ENCODE results near the gene COPA.

The COPA gene

DNA sequence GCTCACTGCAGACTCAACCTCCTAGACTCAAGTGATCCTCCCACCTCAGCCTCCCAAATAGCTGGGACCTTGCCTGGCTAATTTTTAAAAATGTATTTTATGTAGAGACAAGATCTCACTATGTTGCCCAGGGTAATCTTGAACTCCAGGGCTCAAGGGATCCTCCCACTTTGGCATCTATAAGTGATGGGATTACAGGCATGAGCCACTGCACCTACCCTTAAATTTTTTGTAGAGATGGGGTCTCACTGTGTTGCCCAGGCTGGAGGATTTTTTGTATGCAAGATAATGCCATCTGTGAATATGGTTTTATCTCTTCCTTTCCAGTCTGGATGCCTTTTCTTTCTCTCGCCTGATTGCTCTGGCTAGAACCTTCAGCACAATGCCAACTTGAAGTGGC, 72.0 kb downstream of the COPA start:
- H3K4me3 ChIP-seq (ENCODE audit: low read depth, low read length): no peak overlapping the region

DNA sequence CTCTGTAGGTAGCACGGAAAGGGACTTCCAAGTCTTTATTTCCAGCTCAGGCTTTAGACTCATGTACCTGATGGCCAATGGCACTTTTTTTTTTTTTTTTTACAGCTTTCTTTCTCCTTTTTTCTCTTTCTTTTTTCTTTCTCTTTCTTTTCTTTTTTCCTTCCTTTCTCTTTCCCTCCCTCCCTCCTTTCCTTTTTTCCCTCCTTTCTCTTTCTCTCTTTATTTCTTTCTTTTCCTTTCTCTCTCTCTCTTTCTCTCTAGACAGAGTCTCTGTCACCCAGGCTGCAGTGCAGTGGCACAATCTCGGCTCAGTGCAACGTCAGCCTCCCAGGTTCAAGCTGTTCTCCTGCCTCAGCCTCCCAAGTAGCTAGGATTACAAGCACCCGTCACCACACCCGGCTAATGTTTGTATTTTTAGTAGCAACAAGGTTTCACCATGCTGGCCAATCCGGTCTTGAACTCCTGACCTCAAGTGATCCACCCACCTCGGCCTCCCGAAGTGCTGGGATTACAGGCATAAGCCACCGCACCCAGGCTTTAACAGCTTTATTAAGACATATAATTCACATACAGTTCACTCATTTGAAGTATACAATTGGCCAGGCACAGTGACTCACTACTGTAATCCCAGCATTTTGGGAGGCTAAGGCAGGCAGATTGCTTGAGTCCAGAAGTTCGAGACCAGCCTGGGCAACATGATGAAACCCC, 75.6 kb downstream of the COPA start:
- no peak overlapping the region for H3K4me3 ChIP-seq (ENCODE audit: low read depth, low read length)

DNA sequence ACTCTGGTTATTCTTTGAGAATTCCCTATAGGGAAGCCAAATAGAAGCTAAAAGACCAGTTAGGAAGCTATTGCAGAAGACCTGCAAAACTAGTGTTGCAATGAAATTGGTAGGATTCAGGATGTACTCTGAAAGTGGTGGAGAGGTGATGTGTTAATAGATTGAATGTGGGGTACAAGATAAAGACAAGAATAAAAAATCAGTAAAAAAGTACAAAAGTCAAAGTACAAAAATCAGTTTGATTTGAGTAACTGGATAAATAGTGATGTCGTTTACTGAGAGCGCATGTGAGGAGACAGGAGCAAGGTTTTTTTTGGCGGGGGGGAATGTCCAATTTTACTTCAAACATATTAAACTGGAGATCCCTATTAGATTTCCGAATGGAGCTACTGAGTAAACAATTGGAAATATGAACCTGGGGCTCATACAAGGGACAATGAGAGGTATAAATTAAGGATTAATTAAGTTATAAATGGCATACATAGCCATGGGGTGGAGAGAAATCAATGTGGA, 78.2 kb downstream of the COPA start:
- no peak overlapping the region for H3K4me3 ChIP-seq (ENCODE audit: low read depth, low read length)

DNA sequence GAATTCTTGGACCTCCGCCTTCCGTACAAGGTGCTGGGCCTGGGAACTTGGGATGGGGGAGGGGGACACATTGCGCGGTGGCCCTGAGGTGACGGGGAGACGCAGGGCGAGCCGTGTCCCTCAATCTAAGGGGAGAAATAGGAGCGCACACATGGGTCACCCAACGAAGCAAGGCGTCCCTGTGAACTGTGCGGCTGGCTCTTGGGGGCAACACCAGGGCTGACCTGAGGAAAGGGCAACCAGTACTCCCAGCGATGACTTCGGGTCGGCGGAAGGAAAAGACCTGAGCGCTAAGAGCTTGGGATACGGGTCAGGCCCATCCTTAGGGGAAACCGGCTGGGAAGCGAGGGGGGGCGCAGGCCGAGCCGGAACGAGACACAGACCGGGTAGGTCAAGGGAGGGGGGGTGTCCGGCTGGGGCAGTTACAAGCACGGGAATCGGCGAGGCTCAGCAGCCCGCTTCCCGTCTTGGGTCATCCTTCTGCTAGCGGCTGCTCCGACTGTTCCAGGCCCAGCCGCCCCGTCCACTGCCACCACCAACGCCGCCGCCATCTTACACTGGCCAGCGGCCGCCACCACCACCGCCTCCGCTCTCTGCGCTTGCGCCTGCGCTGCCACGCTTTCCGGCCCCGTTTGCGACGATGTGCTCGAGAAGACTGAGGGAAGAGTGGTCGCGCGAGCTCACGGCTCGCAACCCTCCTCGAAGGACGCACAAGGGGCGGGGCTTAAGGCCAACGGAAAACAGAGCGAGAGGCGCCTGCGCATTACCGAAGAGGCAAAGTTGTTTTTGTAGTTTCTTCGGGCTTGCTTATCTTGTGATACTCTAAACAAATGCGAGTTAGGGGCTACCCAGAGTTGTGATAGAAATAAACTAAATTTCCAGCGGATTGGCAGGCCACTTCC, 80.9 kb downstream of the COPA start, which contains the start of gene DCAF8:
Gene DCAF8, minus strand, starts transcription at position 657 of the 902 bp plus-strand sequence. CDS start 18,541 bp downstream, outside the sequence.
- H3K4me3 ChIP-seq (ENCODE audit: low read depth, low read length): peak within 1 kb of the TSS; percentile 99

DNA sequence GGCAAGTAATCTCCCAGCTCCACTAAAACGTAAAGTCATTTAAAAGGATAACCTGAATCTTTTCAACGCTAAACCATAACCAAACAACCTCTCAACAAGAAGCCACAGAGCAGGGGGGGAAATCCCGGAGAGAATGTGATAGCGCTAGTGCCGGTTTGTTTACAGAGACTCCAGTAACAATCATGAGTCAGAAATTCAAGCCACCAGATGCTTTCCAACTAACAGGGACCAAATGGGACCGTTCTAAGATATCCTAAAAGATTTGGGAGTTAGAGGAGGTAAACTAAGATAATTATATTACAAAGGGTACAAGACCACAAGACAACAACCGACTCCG, 81.5 kb downstream of the COPA start:
- H3K4me3 ChIP-seq (ENCODE audit: low read depth, low read length): peak overlapping the region; percentile 99

DNA sequence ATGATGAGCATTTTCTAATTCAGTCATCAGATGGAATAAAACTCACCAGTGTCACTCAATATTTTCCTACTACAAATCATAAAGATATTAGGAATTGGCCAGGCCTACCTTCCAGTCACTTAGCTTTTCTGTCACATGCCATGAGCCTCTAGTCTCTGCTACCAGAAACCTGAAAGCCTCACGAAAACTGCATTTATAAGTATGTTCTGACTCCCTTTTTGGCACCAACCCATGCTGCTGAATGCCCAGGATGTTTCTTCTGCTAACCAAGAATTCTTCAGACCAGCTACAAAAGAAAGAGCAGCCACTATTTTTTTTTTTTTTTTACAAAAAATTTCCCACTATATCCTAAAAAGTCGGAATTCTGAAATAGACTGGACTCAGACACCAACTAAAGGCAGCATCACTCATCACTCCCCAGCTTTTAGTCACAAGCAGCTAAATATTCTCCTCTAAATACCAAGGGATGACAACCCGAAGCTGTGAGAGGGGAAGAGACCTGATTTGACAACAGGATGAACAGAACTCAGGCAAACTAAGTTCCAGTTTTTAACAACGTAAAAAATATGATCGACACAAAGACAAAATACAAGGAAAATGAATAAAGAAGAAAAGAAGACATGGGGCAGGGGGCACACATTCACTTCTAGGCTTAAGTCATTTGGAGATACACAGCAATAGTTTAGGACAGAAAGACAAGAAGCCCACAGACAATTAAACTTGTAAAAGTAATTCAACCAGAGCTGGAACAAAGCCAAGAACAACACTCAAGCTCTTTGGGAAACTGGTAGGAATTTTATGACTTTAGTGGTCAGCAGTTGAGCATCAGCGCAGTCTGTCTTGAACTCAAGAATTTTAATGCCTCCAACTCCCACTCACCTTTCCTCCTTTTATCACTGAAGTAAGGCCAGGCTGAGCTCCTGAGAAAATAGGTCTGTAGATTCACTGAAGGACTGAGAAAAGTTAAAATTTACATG, 82.4 kb downstream of the COPA start:
- H3K4me3 ChIP-seq (ENCODE audit: low read depth, low read length): peak overlapping the region; percentile 99

DNA sequence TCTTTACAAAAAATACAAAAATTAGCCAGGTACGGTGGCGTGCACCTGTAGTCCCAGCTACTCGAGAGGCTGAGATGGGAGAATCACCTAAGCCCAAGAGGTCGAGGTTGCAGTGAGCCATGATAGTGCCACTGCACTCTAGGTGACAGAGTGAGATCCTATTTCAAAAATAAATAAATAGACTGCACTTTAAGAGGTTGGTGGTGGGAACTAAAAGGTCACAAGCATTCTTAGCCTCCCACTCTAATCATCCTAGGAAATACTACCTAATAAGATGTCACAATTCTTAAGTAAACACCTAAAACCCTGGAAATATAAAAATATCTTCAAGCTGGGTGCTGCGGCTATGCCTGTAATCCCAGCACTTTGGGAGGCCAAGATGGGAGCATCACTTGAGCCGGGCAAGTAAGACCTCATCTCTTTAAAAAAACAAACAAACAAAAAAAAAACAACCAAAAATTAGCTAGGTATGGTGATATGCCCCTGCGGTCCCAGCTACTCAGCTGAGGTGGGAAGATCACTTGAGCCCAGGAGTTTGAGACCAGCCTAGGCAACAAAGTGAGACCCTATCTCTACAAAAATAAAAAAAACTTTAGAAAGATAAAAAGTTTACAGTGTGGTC, 84.8 kb downstream of the COPA start:
- no peak overlapping the region for H3K4me3 ChIP-seq (ENCODE audit: low read depth, low read length)

DNA sequence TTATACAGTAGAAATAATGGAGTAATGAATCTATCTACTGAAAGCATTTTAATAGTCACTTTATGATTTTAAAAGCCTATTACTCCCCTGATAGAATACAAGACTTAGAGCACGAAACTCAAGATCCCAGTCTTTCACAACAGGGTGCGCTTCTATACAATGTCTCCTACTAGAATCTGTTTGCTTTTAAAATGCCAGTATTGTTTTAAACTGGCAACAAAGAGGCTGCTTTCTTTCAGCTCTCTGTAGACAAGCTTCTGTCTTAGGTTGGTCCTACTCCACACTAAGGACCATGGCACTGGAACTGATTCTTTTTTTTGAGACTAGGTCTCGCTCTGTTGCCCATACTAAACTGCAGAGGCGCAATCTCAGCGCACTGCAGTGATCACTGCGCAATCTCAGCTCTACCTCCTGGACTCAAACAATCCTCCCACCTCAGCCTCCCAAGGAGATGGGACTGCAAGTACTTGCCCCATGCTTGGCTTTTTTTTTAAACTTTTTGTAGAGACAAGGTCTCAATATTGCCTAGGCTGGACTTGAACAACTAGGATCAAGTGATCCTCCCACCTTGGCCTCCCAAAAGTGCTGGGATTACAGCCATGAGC, 85.5 kb downstream of the COPA start:
- no peak overlapping the region for H3K4me3 ChIP-seq (ENCODE audit: low read depth, low read length)

DNA sequence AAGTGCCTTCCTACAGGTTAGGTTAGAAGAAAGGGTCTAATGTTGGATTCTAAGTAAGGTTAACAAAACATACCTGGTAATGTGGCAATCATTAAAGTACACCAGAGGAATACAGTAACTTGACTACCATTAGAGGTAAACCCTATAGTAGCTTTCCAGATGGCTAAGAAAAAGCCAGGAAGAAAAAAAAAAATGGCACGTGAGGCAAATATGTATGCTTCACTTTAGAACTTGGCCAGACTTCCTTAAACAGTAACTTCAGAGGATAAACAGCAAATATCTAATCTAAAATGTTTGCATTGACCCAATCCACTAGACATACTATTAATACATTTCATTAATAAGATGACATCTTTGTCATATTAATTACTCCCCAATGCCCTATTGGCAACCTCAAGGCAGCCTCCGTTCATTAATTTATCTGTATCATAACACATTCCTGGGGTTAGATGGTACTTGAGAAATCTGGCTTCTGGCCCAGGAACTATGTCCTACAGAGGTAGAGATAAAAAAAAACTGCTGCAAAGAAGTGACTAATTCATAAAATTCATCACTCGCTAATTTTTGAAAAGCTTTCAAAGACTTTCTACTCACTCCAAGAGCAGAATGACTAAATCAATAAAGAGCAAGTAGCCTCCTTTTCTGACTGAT, 86.5 kb downstream of the COPA start:
- no peak overlapping the region for H3K4me3 ChIP-seq (ENCODE audit: low read depth, low read length)

DNA sequence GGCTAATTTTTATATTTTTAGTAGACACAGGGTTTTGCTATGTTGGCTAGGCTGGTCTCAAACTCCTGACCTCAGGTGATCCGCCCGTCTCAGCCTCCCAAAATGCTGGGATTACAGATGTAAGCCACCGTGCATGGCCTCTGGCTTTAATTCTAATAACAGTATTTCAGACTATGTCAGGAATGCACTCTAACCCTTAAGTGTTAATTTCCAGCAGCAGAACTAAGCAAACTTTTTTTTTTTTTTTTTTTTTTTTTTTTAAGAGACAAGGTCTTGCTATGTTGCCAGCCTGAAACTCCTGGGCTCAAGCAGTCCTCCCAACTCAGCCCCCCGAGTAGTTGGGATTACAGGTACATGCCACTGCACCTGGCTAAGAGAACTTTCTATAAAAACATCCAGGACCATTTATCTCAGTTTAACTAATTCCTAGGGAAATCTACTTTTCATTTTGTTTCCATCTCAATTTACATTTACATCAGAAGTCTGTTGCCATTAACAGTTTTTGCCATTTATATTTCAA, 87.2 kb downstream of the COPA start:
- no peak overlapping the region for H3K4me3 ChIP-seq (ENCODE audit: low read depth, low read length)

DNA sequence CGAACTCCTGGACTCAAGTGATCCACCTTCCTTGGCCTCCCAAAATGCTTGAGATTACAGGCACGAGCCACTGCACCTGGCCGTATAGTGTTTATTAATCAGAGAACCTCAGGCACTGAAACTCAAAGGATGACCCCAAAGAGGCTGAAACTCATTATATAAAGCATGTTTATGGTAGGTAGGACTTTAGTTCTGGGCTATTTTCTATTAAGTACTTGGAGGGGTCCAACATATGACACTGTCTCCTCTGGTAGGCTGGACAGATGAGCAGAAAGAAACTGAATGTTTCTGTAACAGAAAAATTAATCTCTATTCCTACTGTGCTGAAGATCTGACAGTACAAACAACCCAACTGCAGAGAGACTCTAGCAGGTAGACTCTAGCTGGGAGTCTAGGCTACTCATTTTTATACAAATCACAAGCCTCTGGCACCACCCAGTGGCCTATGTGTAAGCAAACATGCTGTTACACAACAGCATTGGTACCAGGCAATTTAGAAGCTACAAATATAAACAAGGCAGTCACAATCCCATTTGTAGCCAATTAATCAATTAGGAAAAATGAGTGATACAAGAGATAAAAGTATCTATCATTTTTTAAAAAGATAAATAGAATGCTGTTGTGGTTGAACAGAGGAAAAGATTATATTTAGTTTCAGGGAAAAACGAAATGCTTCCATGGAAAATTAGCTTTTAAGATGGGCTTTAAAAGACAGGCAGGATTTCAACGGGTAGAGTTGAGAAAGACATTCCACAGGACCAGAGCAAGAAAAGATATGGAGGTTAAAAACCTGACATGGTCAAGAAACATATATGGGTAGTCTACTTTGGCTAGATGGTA, 91.1 kb downstream of the COPA start:
- H3K4me3 ChIP-seq (ENCODE audit: low read depth, low read length): no peak overlapping the region

DNA sequence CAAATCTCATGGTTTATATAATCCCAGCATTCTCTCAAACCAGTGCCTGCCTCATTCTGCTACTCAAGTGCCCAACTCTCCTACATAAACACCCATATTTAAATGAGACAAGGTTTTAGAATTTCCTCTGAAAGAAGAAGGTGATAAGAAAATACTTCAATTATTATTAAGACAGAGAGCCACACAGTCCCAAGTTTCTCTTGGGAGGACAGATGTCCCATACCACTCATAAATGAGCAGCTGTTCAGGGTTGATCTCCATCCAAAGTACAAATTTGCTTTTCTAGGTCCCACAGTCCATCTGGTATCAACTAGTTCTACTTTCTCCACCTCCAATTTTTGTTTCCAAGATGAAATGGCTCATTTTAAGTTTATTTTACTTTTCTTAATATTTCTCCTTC, 92.0 kb downstream of the COPA start:
- H3K4me3 ChIP-seq (ENCODE audit: low read depth, low read length): no peak overlapping the region

DNA sequence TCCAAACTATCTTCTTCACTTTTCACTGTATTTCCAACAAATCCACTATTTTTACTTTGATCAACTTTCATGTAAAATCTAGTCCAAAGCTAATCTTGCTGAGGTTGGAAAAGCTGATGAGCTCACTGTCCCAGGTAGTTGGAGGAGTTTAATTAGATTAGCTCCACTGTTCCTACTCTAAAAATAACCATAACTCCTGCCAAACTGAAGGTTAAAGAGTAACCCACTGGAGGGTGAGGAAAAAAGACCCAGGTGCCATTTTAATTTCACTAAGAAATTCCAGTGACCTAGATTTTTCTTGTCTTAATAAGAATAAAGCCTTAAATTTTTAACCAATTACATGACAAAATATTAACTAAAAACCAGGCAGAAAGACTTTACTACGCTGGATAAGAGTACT, 96.0 kb downstream of the COPA start:
- H3K4me3 ChIP-seq (ENCODE audit: low read depth, low read length): no peak overlapping the region

DNA sequence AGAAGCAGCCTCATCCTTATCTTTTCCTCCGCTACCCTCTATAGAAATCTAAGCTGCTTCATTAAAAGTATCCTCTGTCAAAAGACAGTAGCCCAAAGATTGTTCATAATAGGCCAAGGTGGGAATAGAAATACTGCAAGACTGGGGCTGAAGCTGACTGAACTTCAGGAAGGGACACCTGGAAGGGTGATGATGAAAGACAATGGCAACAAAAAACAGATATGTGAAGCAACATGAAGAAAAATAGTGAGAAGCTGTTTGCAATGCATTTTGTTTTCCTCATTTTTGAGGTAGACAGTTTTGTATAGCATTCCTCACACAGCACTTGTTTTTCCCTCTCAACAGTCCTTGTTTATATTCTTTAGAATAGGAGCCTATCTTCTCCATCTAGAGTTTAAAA, 97.6 kb downstream of the COPA start:
- H3K4me3 ChIP-seq (ENCODE audit: low read depth, low read length): no peak overlapping the region

DNA sequence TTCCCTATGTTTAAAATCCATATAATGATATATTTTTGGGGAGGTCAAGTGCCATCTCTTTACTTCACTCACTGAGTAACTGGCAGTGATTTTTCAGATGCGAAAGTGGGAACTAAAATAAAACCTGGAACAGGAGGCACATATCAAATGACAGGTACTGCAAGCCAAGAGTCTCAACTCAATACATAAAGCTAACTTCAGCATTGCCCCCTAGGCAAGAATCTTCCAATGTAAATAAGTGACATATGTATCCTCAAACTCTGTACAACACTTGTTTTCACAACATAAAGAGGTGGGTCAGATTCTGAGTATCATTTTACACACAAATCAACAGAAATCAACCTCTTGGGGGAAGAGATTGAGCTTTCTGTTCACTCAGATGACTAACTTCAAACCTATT, 98.8 kb downstream of the COPA start:
- no peak overlapping the region for H3K4me3 ChIP-seq (ENCODE audit: low read depth, low read length)

DNA sequence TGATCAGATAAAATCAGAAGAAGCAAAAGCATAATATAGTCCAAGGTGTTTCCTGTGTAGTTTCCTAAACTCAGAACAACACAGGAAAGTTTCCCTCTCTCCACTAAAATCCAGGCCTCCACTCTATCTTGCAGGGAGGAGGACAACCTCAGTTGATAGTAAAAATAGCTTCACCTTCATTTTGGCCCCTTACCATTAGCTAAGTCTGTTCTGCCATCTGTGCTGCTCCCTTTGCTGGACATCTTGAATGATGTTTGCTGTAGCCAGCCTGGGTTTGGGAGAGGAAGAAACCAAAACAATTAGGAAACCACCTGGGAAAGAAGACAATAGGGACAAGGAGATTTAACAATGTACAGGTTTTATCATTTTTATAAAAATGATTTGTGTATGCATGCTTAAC, 99.3 kb downstream of the COPA start:
- no peak overlapping the region for H3K4me3 ChIP-seq (ENCODE audit: low read depth, low read length)

DNA sequence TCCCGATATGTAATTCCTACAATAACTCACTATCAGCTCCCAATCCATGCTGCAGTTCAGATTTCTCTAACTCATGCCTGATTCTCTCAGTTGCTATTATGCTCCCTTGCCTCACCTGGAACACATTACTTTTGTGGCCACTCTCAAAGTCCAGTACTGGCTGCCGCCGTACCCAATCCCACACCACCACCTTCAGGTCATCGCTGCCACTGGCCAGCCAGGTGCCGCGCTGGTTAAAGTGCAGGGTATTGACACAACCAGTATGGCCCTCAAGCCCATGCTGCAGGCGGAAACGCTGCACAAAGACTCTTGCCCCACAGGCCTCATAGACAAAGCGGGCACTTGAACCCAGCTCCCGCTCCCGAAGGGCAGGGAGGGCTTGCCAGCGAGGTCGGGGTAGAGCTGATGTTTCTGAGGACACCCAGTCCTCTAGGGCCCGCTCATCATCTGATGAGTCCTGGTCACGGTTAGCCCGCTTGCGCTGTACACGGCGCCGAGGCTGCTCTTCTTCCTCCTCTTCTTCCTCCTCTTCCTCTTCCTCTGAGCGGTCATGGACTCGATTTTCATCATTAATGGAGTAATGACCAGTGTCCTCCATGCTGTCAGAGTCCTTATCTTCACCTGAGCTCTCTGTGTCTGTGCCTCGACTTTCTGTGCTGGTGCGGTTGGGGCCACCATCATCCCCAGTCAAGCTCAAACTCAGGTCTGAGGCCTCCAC, 103.3 kb downstream of the COPA start:
- no peak overlapping the region for H3K4me3 ChIP-seq (ENCODE audit: low read depth, low read length)
